Measurements from ENCODE around the gene TMEM129.

DNA sequence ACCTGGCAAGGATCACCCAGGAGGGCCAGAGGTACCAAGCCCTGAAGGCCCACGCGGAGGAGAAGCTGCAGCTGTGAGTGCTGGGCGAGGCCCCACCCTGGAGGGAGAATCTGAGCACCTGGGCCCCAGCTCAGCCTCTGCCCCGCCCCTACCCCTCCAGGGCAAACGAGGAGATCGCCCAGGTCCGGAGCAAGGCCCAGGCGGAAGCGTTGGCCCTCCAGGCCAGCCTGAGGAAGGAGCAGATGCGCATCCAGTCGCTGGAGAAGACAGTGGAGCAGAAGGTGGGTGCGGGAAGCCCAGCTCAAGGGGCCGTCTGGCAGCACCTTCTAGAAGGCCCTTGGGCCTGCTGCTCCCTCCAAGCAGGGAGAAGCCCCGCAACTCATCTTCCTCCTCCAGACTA, 23.4 kb upstream of the TMEM129 start:
- TF ChIP-seq, protein P1, sequence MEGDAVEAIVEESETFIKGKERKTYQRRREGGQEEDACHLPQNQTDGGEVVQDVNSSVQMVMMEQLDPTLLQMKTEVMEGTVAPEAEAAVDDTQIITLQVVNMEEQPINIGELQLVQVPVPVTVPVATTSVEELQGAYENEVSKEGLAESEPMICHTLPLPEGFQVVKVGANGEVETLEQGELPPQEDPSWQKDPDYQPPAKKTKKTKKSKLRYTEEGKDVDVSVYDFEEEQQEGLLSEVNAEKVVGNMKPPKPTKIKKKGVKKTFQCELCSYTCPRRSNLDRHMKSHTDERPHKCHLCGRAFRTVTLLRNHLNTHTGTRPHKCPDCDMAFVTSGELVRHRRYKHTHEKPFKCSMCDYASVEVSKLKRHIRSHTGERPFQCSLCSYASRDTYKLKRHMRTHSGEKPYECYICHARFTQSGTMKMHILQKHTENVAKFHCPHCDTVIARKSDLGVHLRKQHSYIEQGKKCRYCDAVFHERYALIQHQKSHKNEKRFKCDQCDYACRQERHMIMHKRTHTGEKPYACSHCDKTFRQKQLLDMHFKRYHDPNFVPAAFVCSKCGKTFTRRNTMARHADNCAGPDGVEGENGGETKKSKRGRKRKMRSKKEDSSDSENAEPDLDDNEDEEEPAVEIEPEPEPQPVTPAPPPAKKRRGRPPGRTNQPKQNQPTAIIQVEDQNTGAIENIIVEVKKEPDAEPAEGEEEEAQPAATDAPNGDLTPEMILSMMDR (IDR thresholded peaks at IDR 0.05; ENCODE audit: low read length) = no peak
- no peak for TF ChIP-seq EZH2 (IDR thresholded peaks at IDR 0.05; ENCODE audit: borderline replicate concordance, low read length)

Measured in OCI-LY1 (cell line).